T-helper 9 cell (primary cell): ENCODE results near the gene INPP5K.
A peak's percentile ranks its signal among the peaks of the same experiment; 100 is the strongest.
"Not testable (repeated sequence)": the region's sequence is repeated elsewhere in the genome, so short reads cannot be mapped to it uniquely, and the experiment has no call there.

Source experiments
- DNase-seq: peaks from one replicate; pipeline ENCODE4 v3.0.0-alpha.2; 2020
- total RNA-seq, 2 donors: gene quantifications; one replicate each; lab custom pipeline; 2026; lab: John Stamatoyannopoulos, UW

Gene INPP5K
- total RNA-seq = 75.4 to 104 reads per million in 2 donors

DNA sequence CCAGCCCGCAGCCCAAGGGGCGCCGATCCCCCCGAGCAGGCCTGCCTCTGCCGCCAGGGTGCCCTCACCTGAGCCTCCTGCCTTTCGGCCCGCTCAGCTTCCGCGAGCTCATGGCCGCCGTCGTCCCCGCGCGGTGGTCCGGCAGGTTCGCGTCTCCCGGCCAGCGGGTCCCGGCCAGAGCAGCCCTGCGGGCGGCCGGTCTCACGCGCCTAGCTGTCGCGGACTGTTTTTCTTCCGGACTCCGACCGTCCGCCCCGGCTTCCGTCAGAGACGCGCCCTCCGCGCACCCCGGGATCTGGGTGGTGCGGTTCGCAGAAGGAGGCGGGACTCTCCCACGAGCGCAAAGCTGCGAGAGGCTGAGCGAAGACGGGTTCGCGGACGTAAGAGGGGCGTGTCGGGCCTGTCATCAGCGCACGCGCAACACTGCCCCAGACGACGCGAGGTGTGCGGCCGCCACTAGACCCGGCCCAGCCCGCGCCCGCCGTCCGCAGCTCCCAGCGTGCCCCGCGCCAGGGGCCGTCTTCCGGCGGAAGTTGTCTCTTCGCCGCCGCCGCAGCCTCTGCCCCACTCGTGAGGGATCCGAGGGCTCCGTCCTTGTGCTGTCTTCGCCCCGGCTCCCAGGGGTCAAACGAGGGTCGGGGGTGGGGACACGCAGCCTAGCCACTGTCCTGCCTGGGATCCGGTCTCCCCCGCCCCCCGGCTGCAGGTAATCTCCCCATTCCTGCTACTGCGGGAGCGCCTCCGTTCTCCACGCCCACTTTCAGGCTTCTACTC lies at the start of gene INPP5K:
Gene INPP5K, minus strand, starts transcription at position 225 of the 774 bp plus-strand sequence. Its CDS starts 113 bp downstream, at position 112.
- DNase-seq = peak; percentile 95

DNA sequence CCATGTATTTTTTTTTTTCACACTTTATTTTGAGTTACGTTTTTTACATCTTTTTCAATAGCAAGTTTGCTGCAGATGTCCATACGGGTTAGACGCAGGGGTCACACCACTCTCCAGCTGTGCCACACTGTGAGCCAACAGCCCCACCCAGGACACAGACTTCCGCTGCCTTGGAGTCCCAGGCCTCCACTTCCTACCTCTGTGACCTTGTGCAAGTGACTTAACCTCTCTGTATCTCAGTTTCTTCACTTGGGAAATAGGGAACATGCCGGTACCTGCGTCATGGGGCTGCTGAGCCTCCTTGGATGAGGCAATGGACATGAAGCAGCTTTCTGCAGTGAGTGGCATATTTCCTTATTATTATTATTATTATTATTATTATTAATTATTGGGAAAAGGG lies 49.5 kb upstream of the INPP5K start:
- DNase-seq = no peak

DNA sequence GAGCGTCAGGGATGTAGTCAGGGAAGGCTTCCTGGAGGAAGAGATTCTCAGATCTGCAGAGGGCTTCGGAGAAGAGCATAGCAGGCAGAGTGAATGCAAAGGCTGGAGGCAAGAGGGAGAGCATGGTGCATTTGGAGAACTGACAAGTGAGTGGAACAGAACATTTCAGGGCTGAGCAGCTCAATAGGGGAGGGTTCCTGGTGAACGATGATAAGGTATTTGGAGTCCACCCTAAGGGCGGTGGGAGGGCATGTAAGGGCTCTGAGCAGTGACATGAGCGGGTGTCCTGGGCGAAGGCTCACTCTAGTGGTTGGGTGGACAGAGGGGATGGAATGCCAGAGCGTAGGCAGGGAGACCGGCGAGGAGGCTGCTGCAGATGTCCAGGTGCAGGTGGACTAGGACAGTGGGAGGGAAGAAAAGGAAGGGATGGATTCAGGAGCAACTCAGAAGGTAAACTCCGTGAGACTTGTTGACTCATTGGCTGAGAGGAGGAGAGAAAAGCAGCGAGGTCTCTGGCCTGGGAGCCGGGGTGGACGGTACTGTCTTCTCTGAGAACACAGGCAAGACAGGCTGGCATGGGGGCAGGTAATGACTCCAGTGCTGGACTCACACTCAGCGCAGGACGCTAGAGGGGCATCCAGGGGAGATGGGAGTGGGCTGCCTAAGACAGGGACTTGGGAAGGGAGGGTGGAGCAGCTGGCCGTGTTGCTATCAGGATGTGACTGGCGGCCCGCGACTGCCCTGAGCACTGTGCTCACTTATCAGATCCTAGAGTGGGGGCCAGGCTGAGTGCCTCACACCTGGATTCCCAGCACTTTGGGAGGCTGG lies 47.6 kb upstream of the INPP5K start:
- no peak for DNase-seq

DNA sequence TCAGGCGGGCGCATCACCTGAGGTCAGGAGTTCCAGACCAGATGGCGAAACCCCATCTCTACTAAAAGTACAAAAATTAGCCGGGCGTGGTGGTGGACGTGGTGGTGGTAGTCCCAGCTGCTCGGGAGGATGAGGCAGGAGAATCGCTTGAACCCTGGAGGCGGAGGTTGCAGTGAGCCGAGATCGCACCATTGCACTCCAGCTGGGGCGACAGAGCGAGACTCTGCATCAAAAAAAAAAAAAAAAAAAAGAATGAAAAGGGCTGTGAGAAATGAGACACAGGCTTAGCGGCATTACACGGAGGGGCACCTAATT lies 47.0 kb upstream of the INPP5K start:
- DNase-seq = not testable (repeated sequence)

DNA sequence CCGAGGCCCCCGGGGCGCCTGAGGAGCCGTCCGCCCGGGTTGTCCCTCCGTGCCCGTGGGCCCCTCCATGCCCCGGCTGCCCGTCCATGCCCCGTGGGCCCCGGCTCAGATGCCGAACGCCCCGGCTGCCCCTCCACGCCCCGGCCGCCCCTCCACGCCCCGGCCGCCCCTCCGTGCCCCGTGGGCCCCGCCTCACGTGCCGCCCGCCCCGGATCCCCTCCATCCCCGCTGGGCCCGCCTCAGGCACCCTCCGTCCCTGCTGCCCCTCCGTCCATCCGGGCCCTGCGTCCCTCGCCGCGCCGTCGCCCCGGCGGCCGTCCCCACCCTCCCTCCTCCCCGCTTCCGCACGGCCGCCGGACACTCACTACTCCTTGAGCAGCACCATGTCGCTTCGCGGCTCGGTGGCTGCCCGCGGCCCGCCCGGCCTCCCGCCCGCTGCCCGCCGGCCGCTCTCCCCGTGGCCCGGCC lies 45.8 kb upstream of the INPP5K start:
- DNase-seq = no peak

DNA sequence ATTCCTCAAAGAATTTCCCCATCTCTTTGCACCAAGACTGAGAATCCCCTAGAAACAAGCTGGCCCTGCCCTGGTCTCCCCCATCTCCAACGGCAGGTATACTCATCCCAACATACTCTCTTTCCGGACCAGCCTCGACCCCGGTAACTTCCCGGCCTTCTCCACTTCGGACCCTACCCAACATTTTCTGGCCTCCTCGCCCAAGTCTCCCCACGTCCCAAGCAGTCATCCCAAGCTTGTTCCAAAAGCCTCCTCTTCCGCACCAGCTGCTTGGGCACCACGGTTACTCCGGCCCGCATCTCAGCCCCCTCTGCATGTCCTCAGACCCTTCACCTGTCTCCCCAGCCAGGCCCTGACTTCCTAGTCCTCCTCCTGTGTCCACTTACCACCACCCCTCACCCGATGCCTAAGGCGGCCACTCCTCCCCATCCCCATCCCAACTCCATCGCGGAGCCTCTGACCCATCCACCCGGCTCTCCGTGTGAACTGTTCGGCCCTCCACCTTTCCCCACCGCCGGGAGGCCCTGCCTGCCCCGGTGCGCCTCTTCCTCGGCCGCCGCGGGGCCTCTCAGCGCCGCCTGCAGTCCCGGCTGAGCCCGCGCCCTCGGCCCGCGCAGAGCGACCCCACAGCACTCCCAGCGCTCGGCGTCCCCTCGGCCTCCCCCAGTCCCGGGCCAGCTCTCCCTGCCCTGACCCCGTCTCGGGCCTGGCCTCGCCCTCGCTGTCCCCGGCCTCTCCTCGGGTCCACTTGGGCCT lies 45.2 kb upstream of the INPP5K start:
- DNase-seq = peak; percentile 24

DNA sequence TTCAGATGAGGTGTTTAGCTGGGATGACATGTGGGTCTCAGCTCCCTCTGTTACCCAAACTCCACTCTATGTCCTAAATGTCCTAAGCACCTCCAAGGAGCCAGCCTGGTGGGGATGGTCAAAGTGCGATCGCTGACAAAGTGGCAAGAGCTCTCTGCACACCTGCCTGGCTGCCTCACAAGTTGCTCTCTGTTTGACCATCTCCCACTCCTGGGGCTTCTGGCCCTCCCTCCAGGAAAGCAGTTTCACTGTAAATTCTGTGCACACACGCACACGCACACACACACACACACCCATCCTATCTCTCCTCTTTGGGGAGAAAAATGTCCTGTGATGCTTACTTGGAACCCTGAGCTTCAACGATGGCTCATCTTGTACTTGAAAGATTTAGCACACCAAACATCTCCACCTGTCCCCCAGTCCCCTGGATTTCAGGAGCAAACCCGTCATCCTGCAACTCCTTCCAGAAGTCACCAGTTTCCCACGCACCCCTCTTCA lies 44.5 kb upstream of the INPP5K start:
- DNase-seq = no peak

DNA sequence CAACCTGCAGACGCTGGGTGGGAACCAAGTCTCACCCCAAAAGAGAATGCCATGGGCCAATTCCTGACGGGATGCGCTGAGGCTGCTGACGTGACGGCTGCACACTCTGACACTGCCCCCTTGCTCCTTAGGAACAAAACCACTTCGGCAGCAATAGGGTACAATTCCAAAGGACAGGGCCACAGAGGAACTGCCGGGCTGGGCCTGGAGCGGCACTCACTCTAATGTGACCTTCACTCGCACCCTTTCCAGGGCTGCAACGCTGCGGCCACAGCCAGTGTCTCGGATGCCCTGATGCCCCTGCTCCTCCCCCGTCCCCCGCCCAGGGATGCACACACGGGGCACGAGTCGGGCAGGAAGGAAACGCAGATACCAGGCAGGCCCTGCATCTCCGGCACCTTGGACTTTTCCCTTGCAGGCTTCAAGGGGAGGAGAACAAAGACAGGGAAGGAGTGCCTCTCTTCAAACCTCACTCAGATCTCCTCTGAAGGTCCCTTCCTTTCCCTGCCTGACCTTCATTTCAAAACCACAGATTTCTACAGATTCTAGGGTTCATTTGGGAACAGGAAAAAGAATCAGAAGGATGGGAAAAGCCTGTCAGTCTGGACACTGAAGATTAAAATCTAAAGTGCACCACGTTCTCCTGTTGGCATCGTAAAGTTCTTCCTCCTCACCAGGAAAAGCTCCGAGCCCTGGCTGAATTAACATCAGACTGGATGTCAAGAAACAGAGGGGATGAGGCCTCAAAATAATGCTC lies 43.9 kb upstream of the INPP5K start:
- no peak for DNase-seq

DNA sequence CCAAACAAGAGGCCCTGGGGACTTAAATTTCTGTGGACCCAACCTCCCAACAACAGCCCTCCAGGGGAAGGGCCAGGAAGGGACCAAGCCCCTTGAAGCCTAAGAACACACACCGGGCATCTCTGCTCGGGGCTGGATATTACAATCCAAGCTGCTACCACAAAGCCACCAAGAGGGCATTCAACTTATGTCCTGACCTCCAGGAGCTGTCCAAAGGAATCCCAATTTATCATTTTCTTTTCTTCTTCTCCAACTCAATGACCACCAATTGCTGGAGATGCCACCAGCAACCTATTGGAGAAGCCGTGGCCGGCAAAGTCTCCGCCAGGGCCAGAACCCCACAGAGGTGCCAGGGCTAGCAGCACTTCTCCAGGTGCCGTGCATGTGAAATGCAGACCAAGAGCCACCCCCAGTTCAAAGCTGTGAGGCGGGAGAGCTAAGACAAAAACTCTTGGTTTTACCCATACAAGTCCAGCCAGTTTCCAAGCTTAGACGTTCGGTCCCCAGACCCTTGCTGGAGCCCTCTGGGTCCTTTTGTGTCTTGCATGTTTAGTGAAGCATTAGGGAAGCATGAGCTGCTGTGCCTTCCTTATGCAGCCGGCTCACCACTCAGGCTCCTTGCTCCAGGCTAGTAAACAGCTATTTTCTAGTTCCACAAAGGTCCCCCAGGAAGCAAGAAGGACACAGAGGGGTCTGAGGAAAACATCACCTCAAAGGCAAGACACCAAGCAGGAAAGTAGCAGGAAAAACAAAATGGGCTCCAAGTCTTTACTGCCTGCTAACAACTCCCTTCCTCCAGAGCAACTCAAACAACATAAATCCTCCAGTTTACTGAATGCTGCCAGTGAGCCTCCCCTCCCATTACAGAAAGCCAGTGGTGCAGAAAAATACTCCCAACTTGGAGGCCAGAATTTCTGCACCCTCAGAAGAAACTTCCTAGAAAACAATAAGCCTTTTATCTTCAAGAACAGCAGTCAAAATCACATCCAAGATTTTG lies 42.9 kb upstream of the INPP5K start:
- no peak for DNase-seq

DNA sequence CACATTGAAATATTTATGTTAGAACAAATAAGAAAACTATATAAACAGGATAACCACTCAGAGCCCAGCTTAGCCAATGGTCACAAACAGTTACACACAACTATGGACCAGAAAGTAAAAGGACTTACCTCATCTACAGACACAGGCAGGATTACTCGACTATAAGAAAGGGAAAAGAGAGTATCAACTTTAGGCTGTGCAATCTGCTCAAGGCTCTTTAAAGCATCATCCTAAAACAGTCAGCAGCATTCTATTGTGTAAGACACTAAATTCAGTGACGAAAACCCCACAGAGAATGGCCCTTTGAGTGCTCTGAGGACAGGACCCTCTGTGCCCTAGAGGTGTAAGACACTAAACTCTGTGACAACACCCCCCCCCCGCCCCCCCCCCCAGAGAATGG lies 42.0 kb upstream of the INPP5K start:
- DNase-seq = no peak

DNA sequence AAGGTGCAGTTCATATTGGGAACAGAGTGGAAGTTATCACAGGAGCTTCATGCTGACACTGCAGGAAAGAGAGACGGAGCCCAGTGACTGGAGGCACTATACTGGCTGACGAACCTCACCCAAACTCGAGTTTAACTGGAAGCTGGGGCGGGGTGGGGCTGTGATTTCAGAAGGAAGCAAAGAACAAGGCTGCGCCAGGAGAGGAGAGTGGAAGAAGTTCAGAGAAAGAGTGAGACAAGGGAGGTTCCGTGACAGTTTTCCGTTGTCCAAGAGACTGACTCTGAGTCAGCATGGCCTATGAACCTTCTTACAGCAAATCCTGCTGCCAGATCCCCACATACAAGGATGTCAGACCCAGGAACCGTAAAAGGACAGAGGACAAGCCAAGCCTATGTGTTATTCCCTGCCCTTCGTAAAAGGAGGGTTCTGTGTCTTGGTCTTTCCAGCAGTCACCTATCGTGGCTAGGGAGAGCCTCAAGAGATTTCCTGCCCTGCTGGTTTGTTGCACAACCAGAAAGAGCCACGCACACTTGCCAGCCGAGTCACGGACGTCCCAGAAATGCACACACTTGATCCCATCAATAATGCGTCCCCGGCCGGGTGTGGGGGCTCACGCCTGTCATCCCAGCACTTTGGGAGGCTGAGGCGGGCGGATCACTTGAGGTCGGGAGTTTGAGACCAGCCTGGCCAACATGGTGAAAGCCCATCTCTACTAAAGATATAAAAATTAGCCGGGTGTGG lies 41.1 kb upstream of the INPP5K start:
- no peak for DNase-seq

DNA sequence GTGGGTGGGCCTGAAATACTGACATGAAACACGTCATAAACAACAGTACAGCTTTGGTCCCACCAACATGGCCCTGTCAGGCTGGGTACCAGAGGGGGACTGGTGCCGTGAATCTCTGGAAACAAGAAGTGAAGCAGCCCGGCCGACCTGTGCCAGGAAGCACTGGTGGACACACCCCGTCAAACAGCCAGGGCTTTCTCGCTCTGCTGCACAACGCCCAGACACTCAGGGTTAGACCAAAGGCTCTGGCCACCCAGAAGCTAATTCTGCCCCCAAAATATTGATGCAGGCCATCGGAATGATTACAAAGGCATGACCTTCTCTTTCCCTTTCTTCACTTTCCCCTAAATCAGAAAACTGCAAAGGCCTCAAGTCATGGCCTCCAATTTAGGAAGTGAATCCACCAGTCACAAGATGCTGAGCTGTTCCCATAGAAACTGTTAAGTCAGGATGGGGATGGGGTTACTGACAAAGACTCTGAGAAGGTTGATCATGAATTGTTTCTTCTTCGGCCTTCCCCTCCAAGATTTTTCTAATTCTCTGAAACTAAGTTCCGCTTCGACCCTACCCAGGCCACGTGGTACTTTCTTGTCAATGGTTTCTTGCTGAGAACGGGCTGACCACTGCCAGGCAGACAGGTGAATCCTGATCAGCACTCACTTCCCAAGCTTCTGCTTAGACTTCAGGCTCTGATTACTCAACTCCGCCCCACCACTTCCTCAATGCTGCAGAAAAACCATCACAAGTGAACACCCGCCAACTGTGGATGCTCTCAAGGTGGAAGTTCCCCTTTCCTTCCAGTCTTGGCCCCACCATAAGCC lies 39.4 kb upstream of the INPP5K start:
- no peak for DNase-seq

DNA sequence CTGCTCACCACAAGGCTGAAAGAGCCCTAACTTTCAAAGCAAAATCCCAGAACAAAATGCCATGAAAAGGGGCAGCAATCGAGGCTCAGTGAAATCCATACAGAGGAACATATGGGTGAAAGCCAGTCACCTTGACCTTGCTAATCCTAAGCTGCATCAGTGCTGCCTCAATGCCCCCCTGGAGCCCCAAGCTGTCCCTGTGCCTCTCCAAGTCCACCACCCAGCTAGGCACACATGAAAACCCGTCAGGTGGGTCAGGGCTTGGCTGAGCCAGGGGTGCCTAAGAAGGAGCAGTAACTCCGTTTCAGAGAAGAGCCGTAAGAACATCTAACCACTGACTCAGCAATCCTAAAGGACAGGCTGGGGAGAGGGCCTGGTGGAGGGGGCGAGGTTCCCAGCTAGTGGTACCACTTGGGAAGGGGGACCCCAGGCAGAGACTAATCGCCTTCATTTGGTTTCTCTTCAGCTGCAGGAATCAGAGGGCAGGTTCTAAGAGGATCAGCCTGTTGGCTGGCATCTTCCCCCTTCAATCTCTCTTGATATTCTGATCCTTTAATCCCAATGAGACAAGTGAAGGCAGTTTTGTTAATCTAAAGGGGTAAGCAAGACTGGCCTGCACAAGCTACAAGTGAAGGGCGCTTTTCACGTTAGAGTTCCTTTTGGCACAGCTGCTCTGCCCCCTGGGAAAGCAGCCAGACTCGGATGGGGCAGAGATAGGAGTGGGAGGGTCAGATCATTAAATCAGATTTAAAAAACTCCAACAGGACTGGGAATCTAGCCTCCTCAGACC lies 38.5 kb upstream of the INPP5K start:
- DNase-seq = no peak

DNA sequence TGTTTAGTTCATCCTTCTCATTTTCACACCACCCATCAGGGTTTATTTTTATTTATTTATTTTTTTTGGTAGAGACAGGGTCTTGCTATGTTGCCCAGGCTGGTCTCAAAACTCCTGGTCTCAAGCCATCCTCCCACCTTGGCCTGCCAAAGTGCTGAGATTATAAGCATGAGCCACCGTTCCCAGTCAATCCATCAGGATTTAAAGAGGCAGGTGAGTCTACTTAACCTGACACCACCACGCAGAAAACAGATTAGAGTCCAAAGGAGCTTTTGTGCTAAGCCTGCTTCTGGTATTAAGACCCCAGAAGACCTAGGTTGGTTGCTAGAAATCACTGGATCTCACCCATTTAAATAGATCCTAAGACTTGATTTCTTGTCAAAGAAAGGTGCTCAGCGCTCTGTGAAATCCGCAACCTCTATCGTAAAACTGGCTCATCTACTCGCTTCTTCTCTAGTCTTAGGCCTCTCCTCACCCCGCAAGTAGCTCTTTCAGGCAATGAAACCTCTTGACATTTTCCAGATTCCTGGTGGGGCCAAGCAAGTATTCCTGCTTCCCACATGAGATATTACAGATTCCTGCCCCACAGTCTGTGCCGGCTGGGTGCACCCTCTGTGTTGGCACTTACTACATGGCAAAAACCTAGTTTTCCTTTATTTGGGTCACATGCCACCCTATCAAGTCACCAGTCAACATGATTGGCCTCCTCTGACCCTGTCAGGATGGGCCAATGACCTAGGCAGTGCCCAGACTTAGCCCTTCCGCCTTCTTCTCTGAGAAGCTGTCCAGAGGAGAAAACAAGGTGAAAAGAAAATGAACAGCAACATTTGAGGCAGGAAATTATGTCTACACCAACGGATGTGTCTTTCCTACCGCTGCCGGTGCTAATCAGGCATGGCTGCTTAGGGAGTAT lies 37.2 kb upstream of the INPP5K start:
- no peak for DNase-seq

DNA sequence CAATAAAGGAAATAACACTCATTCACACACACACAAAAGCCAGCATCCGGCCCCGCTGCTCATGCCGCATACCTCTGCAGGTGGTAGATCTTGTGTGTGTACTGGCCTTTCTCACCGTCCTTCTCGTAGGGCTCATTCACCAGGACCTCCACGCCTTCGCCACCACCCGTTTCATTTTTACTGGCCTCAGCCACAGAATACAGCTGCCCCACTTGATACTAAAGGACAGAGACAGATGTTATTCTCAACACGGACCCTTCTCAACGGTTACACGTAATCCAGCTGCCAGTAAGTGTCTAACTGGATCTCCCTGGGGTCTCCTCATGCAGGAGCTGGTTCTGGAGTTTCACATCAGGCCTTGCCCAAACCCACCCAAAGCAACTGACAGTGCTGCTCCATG lies 36.5 kb upstream of the INPP5K start:
- no peak for DNase-seq

DNA sequence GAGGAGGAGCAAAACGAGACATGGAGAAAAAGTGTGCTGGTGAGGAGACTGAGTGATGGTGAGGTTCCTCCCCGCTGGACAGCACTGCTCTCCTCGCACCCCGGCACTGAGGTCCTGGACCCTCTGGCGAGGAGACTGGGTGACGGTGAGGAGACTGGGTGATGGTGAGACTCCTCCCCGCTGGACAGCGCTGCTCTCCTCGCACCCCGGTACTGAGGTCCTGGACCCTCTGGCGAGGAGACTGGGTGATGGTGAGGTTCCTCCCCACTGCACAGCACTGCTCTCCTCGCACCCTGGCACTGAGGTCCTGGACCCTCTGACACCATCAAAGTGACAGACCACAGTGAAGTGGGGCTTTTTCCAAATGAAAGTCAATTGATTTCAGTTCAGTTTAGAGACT lies 35.3 kb upstream of the INPP5K start:
- DNase-seq = no peak

DNA sequence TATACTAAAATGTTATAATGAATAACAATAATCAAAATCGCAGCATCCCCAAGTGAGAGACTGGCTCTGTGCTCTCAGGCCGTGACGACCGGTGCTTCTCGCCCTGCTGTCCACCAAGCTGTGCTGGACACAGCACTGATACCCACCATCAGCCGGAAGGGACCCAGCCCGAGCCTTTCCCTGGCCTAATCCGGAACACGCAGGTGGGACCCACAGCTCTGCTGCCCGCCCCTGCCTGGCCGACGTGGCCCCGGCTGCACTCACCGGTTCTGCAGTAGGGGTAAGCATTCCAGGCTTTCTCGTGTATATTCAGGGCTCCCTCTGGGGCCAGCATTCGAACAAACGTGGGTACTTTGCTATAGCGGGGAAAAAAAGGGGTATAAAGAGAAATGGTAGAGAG lies 31.6 kb upstream of the INPP5K start:
- DNase-seq = no peak
